NCI-H1048 (cell line): ENCODE data around the gene ACBD4.

ENCODE experiments used
- DNase-seq: peaks from one replicate; lab custom pipeline; 2025; lab: John Stamatoyannopoulos, UW

The ACBD4 gene

DNA sequence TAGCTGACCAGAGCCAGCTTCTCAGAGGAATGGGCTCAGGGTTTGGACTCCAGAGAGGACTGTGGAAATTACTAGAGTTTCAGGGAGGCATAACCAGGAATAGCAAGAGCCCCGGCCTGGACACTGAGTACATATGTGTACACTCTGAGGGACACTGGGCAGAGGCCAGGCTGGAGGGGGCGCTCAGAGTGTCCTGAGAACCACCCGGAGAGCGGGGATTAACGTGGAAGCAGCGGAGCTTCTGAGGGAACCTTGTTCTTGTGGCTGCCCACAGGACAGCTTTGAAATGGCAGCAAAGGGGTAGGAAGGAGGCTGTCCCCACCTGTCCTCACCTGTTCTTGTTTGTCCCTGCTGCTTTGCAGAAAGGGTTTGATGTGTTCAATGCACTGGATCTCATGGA lies 31.0 kb upstream of the ACBD4 start:
- no peak for DNase-seq

DNA sequence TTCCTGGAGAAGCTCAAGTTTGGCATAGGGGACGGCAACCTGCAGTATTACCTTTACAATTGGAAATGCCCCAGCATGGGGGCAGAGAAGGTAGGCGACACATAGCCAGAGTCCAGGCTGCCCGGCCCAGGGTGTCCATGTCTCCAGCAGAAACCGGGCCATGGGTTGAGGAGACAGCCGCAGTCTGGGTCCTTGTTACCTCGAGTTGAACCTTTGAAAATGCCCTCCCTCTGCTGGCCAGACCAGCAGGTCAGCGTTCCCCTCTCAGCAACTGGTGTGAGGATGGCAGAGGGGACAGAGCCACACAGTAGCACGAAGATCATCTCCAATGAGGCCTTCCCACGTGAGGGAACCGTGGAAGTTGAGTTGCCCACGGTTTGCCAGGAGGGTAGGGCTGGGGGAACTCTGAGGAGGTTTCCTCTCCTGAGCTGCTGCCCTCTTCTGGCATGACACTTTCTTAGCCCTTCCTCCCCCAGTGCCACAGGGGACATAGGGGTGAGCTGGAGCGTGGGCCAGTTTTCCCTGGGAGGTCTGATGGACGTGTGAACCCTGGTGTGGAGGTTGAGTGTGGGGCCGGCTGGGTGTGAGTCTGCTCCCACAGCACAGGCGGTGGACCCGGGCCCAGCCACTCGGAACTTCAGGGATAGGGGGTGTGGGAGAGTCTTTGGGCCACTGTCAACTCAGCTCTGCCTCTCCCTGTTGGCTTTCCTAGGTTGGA lies 30.4 kb upstream of the ACBD4 start:
- no peak for DNase-seq

DNA sequence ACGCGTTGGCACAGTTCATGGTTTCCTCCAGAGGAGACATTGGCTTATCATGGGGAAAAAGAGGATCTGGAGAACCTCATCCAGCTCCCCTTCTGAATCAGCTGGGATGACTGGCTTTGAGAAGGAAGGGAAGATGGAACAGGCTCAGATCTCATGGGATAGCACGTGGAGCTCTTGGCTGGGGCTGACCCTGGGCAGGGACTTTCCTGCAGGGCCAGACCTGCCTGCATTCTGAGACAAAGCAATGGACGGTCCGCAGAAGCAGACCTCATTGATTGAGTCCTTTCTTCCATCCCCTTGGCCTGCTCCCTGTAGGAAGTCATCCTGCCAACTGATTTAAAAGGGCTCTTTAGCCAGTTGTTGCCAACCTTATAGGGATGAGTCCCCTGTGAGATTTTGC lies 29.4 kb upstream of the ACBD4 start:
- DNase-seq = no peak

DNA sequence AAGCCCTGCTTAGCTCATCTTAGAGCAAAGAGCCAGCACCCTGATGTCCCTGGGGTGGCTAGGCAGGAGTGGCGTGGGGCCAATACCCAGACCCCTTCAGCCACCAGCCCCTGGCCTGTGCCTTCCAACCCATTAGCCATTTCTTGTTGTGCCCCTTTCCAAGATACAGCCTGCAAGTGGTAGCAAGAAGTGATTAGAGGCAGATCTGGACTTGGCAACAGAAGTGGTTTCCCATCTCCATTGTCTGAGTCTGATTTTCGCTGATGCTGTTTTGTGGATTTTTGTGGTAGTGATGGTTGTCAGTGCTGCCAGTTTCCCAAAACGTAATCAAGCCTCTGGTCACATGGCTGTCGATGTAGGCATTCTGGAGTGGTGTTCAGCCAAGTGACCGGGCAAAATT lies 28.9 kb upstream of the ACBD4 start:
- DNase-seq = no peak

DNA sequence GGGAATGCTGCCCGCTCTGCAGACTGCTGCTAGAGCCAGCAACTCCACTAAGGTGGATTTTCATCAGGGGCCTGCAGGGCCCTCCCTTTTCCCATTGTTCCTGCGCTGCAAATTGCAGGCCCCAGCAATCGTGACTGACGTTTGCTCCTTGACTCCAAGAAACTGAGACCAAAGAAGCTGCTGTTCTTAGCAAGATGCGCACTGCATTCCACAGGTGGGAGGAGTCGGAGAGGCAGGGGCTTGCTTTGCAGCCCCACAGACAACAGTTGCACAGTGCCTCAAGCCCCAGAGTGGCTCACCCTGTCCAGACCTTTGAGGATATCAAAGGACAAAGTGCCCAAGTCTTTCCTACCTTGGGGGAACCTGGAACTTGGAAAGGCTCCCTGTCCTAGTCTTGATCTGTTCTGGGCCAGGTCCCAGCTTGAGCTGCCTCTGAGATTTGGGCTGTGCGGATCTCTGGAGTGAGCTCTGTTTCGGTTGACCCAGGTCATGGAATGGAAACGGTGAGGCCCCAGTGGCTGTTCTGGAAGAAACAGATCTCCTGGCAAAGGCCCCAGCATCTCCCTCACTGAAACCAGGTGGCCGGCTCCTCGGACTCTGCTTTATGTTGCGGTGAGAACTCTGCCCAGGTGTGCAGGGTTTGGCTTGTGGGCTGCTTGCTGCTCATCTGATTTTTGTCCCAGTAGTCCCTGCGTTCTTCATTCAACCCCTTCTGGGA lies 28.0 kb upstream of the ACBD4 start:
- DNase-seq = no peak

DNA sequence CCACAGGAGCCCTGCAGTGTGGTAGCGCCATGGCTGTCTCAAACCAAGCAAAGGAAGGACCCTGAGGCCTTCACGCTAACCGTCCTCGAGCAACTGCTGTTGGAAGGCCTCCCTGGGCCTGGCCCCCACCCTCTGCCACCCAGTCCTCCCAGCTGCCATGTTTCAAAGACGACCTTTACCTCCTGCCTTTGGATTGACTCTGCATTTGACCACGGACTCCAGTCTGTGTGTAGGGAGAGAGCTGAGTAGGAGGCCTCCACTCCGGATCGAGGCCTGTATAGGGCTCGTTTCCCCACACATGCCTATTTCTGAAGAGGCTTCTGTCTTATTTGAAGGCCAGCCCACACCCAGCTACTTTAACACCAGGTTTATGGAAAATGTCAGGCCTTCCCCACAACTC lies 27.4 kb upstream of the ACBD4 start:
- DNase-seq = no peak

DNA sequence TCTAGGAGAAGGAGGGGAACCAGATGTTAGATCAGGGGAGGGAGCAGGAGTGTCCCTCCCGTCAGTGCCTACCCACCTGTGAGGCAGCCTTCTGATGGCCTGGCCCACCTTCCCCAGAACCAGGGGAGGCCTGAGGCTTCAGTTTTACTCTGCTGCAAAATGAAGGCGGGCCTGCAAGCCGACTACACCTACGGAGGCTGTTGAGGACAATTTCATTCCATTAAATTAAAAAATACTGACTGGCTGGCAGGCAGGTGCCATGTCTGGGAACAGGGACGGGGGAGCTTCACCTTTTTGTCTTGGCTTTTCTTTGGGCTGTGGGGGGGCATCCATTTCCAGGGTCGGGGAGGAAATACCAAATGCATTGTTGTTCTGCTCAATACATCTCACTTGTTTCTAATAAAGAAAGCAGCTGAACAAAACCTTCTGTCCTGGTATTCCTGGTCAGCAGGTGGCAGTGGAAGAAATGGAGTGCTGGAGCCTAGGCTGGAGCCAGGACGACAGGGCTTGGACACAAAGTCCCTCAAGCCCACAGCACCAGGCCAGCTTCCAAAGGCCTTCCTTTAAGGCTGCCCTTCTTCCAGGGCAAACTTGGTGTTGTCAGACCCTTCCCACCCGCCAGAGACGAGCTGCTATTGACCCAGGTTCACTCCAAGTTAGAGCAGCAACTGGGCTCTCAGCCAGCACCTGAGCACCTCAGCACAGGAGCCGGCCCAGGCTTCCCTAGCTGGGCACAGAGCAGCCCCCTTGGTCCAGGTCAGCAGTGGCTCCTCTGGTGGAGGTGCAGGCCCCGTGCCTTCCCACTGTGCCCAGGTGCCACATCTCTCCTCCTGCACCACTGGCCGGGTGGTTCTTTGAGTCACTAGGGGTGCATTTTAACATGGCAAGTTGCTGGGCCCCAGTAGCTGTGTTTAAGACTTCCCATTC lies 26.6 kb upstream of the ACBD4 start:
- no peak for DNase-seq

DNA sequence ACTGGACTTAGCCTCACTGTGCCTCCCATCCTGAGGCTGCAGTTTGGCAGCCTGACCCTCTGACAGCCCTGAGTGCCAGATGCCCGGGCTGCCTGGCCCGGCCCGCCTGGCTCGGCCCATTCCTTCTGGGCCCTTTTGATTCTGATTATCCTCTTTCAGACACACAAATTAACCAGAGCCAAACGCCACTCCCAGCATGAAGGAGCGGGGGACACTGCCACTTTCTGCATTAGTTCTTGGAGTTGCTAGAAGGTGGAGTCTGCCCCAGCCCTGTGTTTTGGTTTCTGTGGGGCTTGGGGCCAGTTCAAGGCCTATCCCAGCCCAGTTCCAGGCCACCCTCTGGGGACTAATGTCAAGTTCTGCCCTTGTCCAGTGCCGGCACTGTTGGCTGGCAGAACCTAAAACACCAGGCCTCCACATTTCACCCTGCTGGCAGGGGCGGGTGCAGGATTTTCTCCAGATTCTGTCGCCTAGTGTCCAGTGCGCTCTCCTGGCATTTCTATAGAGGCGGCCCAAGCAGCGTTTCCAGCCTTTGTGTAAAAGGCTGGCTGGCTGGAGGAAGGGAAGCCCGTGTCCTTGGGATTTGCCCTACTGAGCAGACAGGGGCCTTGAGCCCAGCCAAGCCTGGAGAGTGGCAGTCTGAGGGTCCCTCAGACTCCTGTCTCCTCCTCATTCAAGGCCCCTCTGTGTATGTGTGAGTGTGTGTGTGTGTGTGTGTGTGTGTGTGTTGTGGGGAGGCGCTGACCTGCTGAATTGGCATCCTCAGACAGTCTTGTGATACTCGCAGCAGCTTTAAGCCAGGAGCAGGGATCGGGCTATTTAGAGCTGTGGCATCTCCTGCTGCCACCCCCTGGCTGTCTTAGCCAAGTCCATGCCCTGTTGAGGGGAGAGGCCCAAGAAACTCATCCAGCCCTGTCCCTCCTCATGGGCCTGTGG lies 24.5 kb upstream of the ACBD4 start:
- no peak for DNase-seq

DNA sequence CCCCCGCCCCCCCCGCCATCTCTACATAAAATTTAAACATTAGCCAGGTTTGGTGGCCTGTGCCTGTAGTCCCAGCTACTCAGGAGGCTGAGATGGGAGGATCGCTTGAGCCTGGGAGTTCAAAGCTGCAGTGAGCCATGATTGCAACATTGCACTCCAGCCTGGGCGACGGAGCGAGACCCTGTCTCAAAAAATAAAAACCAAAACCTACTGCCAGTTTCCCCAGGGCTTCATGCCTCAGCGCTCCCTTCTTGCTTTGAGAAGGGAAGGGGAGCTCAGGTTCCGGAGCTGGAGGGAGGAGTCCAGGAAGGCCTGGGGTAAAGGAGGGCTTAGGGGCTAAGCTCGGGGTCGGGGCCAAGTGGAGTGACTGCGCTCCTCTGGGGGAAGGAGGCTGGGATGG lies 23.6 kb upstream of the ACBD4 start:
- no peak for DNase-seq

DNA sequence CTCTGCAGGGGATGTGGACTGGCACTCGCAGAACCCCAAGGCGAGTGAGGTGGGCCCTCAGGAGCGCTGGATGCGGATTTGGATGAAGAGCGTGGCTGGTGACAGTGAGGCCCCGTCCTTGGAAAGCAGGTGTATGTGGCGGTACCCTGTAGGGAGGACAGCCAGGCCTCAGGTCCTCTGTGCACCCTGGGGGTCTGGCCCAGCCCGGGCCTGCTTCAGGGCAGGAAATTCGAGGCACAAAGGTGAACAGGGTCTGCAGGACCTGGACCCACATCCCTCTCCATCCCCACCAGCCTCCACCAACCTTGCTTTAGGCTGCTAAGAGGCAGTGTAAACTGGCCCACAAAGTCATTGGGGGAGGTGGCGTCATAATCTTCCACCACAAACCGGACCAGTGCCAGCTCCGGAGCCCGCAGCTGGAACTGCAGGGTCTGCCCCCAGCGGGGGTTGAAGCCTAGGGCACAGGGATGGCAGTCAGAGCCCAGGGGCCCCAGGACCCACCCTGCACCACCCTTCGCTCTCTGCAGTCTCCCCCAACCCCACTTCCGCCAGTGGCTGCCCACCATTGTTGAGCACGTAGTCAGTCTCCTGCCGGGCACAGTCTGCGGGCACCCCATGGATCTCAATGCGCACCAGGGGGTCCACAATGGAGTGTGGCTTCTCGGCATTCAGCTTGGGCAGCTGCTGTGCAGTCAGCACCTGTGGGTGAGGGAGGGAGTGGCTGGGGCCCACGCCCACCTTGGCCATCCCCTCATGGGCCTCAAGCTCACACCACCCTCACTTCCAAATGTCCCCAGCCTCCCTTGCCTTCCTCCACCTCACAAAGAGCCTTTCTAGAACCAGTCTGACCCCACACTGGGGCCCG lies 22.7 kb upstream of the ACBD4 start:
- no peak for DNase-seq

DNA sequence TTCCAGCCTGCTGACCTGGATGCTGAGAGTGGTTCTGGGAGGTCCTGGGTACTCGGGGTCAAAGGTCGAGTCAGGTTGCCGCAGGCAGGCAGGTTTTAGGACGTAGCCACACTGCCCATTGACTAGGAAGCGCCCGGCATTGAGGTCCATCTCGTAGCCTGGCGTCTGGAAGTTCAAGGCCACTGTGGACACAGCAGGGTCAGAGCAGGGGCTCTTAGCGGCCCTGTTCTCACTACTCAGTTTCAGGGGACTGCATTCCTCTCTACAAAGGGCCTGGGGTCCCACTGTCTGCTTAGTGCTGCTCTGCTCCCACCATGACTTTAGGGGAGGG lies 22.1 kb upstream of the ACBD4 start:
- no peak for DNase-seq

DNA sequence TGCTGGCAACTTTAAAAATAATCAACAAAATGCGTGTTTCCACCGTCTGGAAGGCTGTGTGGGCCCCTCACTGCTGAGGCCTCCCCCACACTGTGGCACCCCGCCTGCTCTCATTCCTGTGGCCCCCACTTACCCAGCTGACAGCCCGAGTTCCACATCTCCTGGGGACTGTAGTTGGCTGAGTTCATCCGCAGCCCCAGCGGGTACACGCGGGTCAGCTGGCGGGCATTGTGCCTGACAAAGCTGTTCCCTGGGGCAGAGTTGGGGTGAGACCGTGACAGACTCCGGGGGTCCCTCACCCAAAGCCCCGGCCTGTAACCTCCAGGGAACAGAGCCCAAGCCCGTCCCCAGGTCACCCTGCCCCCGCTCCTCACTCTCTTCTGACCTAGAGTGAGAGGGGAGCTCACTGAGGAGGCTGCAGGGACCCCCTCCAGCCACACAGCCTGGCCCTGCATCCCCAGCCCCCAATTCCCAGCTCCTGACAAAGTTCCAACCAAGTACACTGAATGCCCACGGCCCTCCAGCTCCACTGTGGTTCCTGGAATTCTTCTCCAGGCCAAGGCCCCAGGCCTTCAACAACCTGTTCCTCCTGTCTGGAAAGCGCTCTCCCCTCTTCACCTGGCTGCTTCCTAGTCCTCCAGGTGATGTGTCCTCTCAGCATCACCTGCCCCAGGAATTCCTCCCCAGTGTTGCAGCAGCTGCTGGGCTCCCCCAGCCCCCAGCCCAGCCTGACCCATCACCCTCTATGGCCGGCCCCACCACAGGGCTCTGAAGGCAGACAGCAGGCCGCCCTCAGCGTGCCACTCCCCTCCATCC lies 21.2 kb upstream of the ACBD4 start:
- DNase-seq = no peak

DNA sequence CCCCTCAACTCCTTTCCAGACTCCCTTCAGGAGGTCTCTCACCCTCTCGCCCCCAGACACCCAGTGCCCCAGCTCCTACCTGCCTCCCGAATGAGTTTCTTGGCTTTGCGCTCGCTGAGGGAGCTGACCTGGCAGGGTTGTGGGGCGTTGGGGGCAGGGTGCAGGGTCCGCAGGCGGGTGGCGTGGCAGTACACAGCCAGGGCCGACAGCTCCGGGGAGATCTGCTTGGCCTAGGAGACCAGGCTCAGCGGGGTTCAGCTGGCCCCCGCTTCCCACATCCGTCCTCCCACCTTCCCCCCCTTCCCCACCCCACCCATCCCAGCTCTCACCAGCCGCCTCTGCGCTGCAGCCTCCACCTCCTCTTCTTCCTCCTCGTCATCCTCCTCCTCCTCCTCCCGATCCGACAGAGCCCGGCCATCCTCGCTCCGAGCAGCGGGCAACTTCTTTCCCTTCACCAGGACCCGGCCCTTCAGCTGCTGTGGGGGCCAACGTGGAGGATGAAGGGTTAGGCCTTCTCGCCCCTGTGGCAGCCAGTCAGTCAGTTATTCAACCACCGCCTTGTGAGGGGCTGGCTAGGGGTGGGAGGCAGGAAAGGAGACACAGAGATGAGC lies 20.4 kb upstream of the ACBD4 start:
- no peak for DNase-seq

DNA sequence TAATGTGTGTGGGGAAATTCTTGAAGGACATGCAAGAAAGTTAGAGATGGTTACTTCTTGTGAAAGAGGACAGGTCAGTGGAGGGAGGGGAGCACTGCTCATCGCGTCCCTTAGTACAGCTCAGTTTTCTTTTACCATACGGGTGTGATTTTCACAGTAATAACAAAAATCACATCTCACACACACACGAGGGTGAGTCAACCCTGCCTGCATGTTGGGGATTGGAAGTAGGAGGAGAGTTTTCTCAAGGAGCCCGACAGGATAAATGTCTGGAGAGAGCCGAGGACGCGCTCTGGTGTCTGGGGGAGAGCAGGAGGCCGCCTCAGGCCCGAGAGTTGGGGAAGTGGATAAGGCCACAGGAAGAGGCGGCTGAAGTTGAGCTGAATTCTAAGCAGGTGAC lies 19.6 kb upstream of the ACBD4 start:
- DNase-seq = no peak

DNA sequence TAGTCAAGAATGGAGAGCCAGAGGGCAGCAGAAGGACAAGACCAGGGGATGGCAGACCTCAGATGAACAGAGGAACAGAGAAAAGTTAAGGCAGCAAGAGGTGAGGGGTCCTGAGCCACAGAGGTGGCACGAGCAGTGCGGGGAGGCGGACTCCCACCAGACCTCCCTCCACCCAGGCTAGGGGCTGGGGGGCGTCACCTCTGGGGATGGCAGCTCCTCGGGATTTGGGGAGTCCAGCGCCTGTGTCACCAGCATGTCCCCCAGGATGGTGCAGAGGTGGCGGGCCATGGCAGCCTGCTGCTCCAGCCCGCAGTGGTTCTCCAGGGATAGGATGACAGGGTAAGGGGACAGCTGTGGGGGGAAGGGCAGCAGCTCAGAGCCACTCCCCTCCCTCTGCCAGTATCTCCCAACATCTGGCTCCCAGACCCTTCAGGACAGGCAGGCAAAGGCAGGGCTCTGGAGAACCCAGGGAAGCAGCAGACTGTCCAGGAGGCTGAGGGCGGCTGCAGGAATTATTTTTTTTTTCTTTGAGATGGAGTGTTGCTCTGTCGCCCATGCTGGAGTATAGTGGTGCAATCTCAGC lies 19.0 kb upstream of the ACBD4 start:
- DNase-seq = no peak

DNA sequence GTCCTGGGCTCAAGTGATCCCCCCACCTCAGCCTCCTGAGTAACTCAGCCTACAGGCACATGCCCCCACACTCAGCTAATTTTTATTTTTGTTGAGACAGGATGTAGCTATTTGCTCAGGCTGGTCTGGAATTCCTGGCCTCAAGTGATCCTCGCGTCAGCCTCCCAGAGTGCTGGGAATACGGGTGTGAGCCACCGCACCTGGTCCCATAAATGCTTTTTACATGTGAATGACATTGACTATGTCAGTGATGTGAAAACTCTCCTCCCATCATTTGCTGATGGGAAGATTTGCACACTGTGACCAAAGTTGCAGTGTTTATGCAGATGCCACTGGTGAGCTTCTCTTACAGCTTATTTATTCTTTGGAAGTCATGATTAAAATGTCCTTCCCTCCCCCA lies 18.2 kb upstream of the ACBD4 start:
- DNase-seq = no peak

DNA sequence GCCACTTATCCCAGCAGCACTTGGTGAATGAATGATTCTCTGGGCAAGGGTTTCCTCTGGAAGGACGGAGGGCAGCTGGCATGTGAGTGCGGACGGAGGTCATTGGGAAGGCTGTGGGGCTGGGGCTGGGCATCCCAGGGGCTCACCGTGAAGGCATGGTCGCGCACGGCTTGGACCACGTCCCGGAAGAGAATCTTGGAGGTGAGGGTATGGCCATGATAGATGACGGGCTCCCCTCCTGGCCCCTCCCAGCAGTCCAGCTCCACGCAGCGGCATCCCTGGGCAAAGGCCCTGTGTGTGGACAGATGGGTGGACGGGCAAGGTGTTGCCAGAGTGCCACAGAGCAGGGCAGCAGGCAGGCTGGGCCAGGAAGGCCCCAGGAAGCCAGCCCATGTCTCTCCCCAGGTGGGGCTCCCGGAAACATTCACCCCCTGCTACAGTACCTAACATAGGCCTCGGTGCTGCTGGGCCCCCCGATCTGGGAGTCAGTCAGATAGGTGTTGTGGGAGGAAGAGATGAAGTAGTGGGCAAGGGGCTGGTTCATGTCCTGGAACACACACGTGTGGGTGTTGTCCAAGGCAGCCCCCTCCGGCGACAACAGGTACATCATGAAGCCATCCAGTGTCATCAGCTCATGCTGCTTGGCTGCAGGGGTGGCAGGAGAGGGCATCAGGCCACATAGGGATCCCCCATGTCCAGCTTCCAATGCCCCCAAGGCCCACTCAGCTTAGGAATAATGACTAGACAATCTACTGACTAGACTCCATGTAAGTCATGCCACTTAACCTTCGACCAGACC lies 17.4 kb upstream of the ACBD4 start:
- DNase-seq = no peak

DNA sequence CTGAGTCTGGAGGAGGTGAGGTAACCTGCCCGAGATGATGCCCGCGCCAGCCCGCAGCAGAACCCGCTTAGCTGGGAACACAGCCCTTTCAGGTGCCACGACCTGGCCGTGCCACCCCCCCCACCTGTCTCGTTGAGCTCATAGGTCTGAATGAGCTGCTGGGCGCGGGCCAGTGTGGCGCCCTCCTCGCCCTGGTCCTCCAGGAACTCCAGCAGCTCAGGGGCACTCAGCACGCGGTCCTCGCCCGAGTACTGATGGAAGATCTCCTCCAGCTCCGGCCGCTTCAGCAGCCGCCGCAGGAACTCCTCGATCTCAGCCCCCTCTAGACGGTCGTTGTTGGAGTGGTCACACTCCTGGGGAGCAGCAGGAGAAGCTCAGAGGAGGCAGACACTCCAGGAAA lies 16.8 kb upstream of the ACBD4 start:
- no peak for DNase-seq
